Epithelial cell of esophagus (primary cell): ENCODE results near the gene SRSF10.
A peak's percentile ranks its signal among the peaks of the same experiment; 100 is the strongest.

Experiments
- DNase-seq: peaks from one replicate; pipeline ENCODE4 v3.0.0; 2010; ENCODE audit warnings: low read depth
- H3K4me3 ChIP-seq: 2 replicates; pipeline ENCODE4 v1.5.1; 2011; ENCODE audit warnings: mild to moderate bottlenecking, low read length, control low read depth
- CTCF ChIP-seq: IDR thresholded peaks from 2 replicates; pipeline ENCODE4 v1.5.1; 2011; ENCODE audit warnings: low read depth, mild to moderate bottlenecking, low read length, control low read depth, inconsistent platforms; ENCODE audit not compliant: insufficient read depth; ENCODE audit errors: missing control alignments

The SRSF10 gene

GRCh38 chr1:23953020-23953419 lies 27.1 kb downstream of the SRSF10 start:
- no peak for TF ChIP-seq CTCF
- DNase-seq = peak; percentile 52
- no peak overlapping the region for H3K4me3 ChIP-seq

GRCh38 chr1:23947366-23947765 lies 32.8 kb downstream of the SRSF10 start:
- H3K4me3 ChIP-seq = no peak overlapping the region
- DNase-seq = no peak
- TF ChIP-seq CTCF = no peak

GRCh38 chr1:23936481-23937176 lies 43.5 kb downstream of the SRSF10 start:
- H3K4me3 ChIP-seq = no peak overlapping the region
- TF ChIP-seq CTCF = no peak
- no peak for DNase-seq

GRCh38 chr1:23931491-23931880 lies 48.6 kb downstream of the SRSF10 start:
- DNase-seq = no peak
- TF ChIP-seq CTCF = no peak
- H3K4me3 ChIP-seq = no peak overlapping the region

- no peak overlapping the region for H3K4me3 ChIP-seq
- TF ChIP-seq CTCF = no peak
- DNase-seq = peak; percentile 82
Observed at GRCh38 chr1:23930861-23931490, 49.2 kb downstream of the SRSF10 start.

GRCh38 chr1:23930270-23930669 lies 49.9 kb downstream of the SRSF10 start:
- DNase-seq = no peak
- no peak for TF ChIP-seq CTCF
- H3K4me3 ChIP-seq = no peak overlapping the region

- TF ChIP-seq CTCF = no peak
- DNase-seq = no peak
- H3K4me3 ChIP-seq = no peak overlapping the region
Observed at GRCh38 chr1:23928789-23929188, 51.3 kb downstream of the SRSF10 start.
